A549 treated with DMSO at 1 μM for 4 hours (cell line): ENCODE measurements around the gene HIC2. TPM values are rescaled to one million over a fixed set of nuclear protein-coding genes. Genes with fewer than 3 reads are reported as not detected.

ENCODE experiments used
- total RNA-seq: library from RNA; stranded (reverse); fragments of 200-300 nt; extraction: Qiagen RNA extraction; gene quantifications from 5 replicates; pipeline ENCODE4 v1.2.3, GENCODE V29; 2022; ENCODE audit warnings: low read depth

HIC2 gene
- 2.8 to 3.1 TPM (median 2.9 TPM) in 5 replicates for total RNA-seq

GRCh38 chr22:21417227-21417746 lies at the start of gene HIC2:
Gene HIC2, plus strand, starts transcription at chr22:21417371. Its CDS starts 25,461 bp downstream, at chr22:21442832.

GRCh38 chr22:21383701-21384467 lies 33.3 kb upstream of the HIC2 start, which contains the start of gene RIMBP3B:
Gene RIMBP3B, plus strand, starts transcription at chr22:21383751. Its CDS starts 108 bp downstream, at chr22:21383859.

GRCh38 chr22:21467337-21468193 lies 50.4 kb downstream of the HIC2 start, which contains the start of gene TMEM191C:
Gene TMEM191C, plus strand, starts transcription at chr22:21467387. Its CDS starts 73 bp downstream, at chr22:21467460.

Other genes starting within 250 kb of the HIC2 start
- 0.31 to 0.69 TPM (median 0.50 TPM) in 5 replicates for gene RIMBP3B, start 33.6 kb upstream of the HIC2 start, total RNA-seq
- 0.79 to 1.3 TPM (median 1.0 TPM) in 5 replicates for gene TMEM191C, start 50.0 kb downstream of the HIC2 start, total RNA-seq
- gene RIMBP3C, start 134.1 kb downstream of the HIC2 start, total RNA-seq = 0.13 to 0.39 TPM (median 0.23 TPM) in 5 replicates
- 64.9 to 69.2 TPM (median 65.6 TPM) in 5 replicates for gene UBE2L3, start 150.3 kb downstream of the HIC2 start, total RNA-seq
- 33.6 to 58.3 TPM (median 53.6 TPM) in 5 replicates for gene YDJC, start 212.7 kb downstream of the HIC2 start, total RNA-seq
- gene CCDC116, start 215.4 kb downstream of the HIC2 start, total RNA-seq = 0.05 to 0.06 TPM (median 0.05 TPM) in 3 of 5 replicates, not detected in the others
- 38.0 to 62.9 TPM (median 50.4 TPM) in 5 replicates for gene SDF2L1, start 224.9 kb downstream of the HIC2 start, total RNA-seq
- 18.9 to 25.2 TPM (median 20.8 TPM) in 5 replicates for gene PPIL2, start 248.6 kb downstream of the HIC2 start, total RNA-seq